Loucy (cell line): Measurements from ENCODE around the gene CLK4.

Experiments
- H2AFZ ChIP-seq: fragments of 200-600 bp; sonication (generic); 2 replicates; pipeline ENCODE4 v1.6.0; 2016; ENCODE audit warnings: antibody characterized with exemption, mild to moderate bottlenecking, low read length, moderate library complexity
- H3F3A ChIP-seq: fragments of 200-600 bp; 2 replicates; pipeline ENCODE4 v1.6.0; 2016; ENCODE audit warnings: antibody characterized with exemption, low read depth, mild to moderate bottlenecking
- H3K27me3 ChIP-seq: fragments of 200-600 bp; sonication (generic); 2 replicates; pipeline ENCODE4 v1.6.1; 2014; ENCODE audit warnings: low read length, mild to moderate bottlenecking; ENCODE audit not compliant: insufficient read depth, poor library complexity, severe bottlenecking
- H3K36me3 ChIP-seq: fragments of 200-600 bp; sonication (generic); 2 replicates; pipeline ENCODE4 v1.6.1; 2016; ENCODE audit warnings: low read length; ENCODE audit not compliant: insufficient read depth
- H3K4me1 ChIP-seq: fragments of 200-600 bp; sonication (generic); 2 replicates; pipeline ENCODE4 v1.5.1; 2014; ENCODE audit warnings: low read length, mild to moderate bottlenecking; ENCODE audit not compliant: insufficient read depth, poor library complexity, severe bottlenecking
- H3K4me2 ChIP-seq: fragments of 200-600 bp; sonication (generic); 2 replicates; pipeline ENCODE4 v1.6.0; 2014; ENCODE audit warnings: antibody characterized with exemption, low read length, low read depth, mild to moderate bottlenecking; ENCODE audit not compliant: poor library complexity, severe bottlenecking
- H3K4me3 ChIP-seq: fragments of 200-600 bp; sonication (generic); 2 replicates; pipeline ENCODE4 v1.5.1; 2014; ENCODE audit warnings: low read length, mild to moderate bottlenecking, mixed read lengths; ENCODE audit not compliant: poor library complexity, severe bottlenecking
- H3K79me2 ChIP-seq: fragments of 200-600 bp; sonication (generic); 2 replicates; pipeline ENCODE4 v1.6.1; 2014; ENCODE audit warnings: low read length; ENCODE audit not compliant: insufficient read depth
- H3K9ac ChIP-seq: fragments of 200-600 bp; sonication (generic); 2 replicates; pipeline ENCODE4 v1.6.0; 2014; ENCODE audit warnings: mild to moderate bottlenecking, low read depth, low read length, moderate library complexity; ENCODE audit not compliant: poor library complexity, severe bottlenecking
- H3K9me2 ChIP-seq: fragments of 200-600 bp; sonication (generic); replicated peaks from 2 replicates; pipeline ENCODE4 v1.6.1; 2016; ENCODE audit warnings: low read depth, low read length, mixed read lengths
- H3K9me3 ChIP-seq: fragments of 200-600 bp; sonication (generic); 2 replicates; pipeline ENCODE4 v1.6.1; 2014; ENCODE audit warnings: mild to moderate bottlenecking, antibody characterized with exemption, low read length, low read depth; ENCODE audit not compliant: insufficient read depth
- H4K20me1 ChIP-seq: fragments of 200-600 bp; sonication (generic); 2 replicates; pipeline ENCODE4 v1.6.0; 2014; ENCODE audit warnings: antibody characterized with exemption, low read length, mild to moderate bottlenecking; ENCODE audit not compliant: insufficient read depth, poor library complexity, severe bottlenecking
- EZH2phosphoT487 ChIP-seq: fragments of 200-600 bp; IDR thresholded peaks from 2 replicates; pipeline ENCODE4 v1.6.1; 2018; ENCODE audit warnings: antibody characterized with exemption, mild to moderate bottlenecking, moderate library complexity, borderline replicate concordance
- TF ChIP-seq, protein P1 (sequence below): fragments of 200-600 bp; sonication (generic); conservative IDR thresholded peaks from 2 replicates; pipeline ENCODE4 v1.5.1; 2014; ENCODE audit warnings: mild to moderate bottlenecking, antibody characterized with exemption, low read length

The CLK4 gene

DNA sequence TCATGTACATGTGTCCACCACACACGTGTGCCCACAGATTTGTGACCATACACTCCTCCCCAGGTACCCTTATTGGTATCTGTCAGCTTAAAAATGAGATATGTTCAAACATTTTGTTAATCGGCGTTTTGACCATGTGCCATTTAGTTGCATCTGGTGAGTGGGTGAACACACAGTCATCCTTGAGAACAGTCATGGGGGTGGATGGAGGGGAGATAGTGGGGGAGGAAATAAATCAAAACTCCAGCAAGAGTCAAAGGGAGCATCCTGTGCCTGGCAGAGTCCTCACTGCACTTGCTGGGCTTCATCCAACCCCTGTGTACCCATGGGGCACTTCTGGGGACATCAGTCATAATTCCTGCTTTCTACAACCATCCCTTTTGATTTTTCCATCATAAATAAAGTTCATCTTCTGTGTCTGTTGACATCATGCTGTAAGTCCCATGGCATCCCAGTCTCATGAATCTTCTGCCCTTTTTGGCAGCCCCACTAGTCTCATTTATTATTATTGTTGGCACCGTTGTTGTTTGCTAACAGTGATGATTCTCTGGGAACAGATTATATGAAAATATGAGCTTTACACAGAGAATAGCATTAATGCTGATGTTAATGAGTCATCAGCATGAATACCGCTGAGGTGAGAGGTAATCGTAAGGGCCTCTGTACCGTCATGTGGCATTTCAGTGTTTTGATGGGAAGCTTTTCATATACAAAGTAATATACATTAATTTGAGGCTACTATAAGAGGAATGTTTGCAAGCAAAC lies 24.4 kb upstream of the CLK4 start:
- no peak for TF ChIP-seq EZH2phosphoT487
- TF ChIP-seq, protein P1, sequence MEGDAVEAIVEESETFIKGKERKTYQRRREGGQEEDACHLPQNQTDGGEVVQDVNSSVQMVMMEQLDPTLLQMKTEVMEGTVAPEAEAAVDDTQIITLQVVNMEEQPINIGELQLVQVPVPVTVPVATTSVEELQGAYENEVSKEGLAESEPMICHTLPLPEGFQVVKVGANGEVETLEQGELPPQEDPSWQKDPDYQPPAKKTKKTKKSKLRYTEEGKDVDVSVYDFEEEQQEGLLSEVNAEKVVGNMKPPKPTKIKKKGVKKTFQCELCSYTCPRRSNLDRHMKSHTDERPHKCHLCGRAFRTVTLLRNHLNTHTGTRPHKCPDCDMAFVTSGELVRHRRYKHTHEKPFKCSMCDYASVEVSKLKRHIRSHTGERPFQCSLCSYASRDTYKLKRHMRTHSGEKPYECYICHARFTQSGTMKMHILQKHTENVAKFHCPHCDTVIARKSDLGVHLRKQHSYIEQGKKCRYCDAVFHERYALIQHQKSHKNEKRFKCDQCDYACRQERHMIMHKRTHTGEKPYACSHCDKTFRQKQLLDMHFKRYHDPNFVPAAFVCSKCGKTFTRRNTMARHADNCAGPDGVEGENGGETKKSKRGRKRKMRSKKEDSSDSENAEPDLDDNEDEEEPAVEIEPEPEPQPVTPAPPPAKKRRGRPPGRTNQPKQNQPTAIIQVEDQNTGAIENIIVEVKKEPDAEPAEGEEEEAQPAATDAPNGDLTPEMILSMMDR: no peak
- H4K20me1 ChIP-seq: no peaks in the 10 kb centered on the region
- no peaks in the 10 kb centered on the region for H3F3A ChIP-seq
- H3K79me2 ChIP-seq: no peaks in the 10 kb centered on the region
- H3K9me3 ChIP-seq: no peaks in the 10 kb centered on the region
- H3K4me3 ChIP-seq: no peak overlapping the region
- no peak overlapping the region for H3K9ac ChIP-seq
- H3K4me1 ChIP-seq: no peaks in the 10 kb centered on the region
- no peak overlapping the region for H2AFZ ChIP-seq
- no peaks in the 10 kb centered on the region for H3K9me2 ChIP-seq
- H3K27me3 ChIP-seq: no peaks in the 10 kb centered on the region
- no peaks in the 10 kb centered on the region for H3K36me3 ChIP-seq
- no peak overlapping the region for H3K4me2 ChIP-seq

- Histone ChIP-seq H3K4me3 (no peak overlapping the region), H3K9me2 (no peaks in the 10 kb centered on the region), H3K4me1 (no peaks in the 10 kb centered on the region), H3F3A (no peaks in the 10 kb centered on the region), H3K27me3 (no peaks in the 10 kb centered on the region), H4K20me1 (no peaks in the 10 kb centered on the region), H3K9me3 (no peaks in the 10 kb centered on the region), H3K79me2 (no peaks in the 10 kb centered on the region), H2AFZ (no peak overlapping the region), H3K36me3 (no peaks in the 10 kb centered on the region), H3K9ac (no peak overlapping the region), H3K4me2 (no peak overlapping the region)
- TF ChIP-seq, protein P1: no peak
- no peak for TF ChIP-seq EZH2phosphoT487
Observed at GRCh38 chr5:178650214-178650613, 23.4 kb upstream of the CLK4 start.

DNA sequence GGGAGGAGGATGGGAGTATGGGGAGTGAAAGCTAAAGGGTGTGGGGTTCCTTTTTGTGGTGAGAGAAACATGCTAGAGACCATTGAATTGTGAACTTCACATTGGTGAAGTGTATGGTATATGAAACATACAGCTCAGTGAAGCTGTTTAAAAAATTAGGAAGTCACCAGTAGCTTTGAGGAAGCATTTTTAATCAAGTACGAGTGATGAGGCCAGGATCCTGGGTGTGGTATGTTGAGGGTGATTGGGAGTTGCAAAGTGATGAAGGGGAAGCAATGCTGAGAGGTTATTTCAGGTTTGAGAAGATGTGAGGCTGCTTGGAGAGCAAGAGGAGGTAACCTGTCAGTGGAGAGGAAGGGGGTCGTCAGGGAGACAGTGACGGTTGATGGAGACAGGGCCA lies 22.7 kb upstream of the CLK4 start:
- Histone ChIP-seq H4K20me1 (no peaks in the 10 kb centered on the region), H3K36me3 (no peaks in the 10 kb centered on the region), H3K79me2 (no peaks in the 10 kb centered on the region), H3F3A (no peaks in the 10 kb centered on the region), H3K9me3 (no peaks in the 10 kb centered on the region), H3K4me1 (no peaks in the 10 kb centered on the region), H2AFZ (no peak overlapping the region), H3K9me2 (no peaks in the 10 kb centered on the region), H3K4me3 (no peak overlapping the region), H3K4me2 (no peak overlapping the region), H3K27me3 (no peaks in the 10 kb centered on the region), H3K9ac (no peak overlapping the region)
- TF ChIP-seq EZH2phosphoT487: no peak
- TF ChIP-seq, protein P1: no peak
